ENCODE measurements around the gene CLTC. TPM values are rescaled to one million over a fixed set of nuclear protein-coding genes. Genes with fewer than 3 reads are reported as not detected.
A peak's percentile ranks its signal among the peaks of the same experiment; 100 is the strongest.

CLTC gene
- total and polyA plus RNA-seq, 2 donors (not counting 1 experiment from before 2014, with no cell fraction given) = 25.9 to 114 TPM

GRCh38 chr17:59671386-59671785, 51.7 kb downstream of the CLTC start:
- intact Hi-C loops (cut with micrococcal nuclease) = no loop called here
- H3K79me2 ChIP-seq (ENCODE audit: control insufficient read depth, insufficient read depth, low read length) = peaks cover 31% of the 10 kb centered on the region
- H3K4me3 Mint-ChIP-seq = no peak overlapping the region
- H2AFZ ChIP-seq (ENCODE audit: insufficient read depth, low read depth, low read length, poor library complexity, severe bottlenecking) = no peak overlapping the region
- no peaks in the 10 kb centered on the region for H3K27me3 Mint-ChIP-seq
- no peaks in the 10 kb centered on the region for H4K20me1 ChIP-seq (ENCODE audit: control insufficient read depth, insufficient read depth, low read length, poor library complexity, severe bottlenecking)
- ATAC-seq (ENCODE audit: low read depth) (no peak), DNase-seq (no peak)
- CTCF ChIA-PET = interaction anchor here (0.7 to 1.1 kb wide), 3 partner anchors 52 to 253 kb away, joined by 3 to 4 read pairs (median 3); partner anchors contain the start of gene CLTC
- TF ChIP-seq EZH2 (IDR thresholded peaks at IDR 0.05; ENCODE audit: borderline replicate concordance, insufficient read depth, low read depth, low read length, poor library complexity, severe bottlenecking) (no peak), CTCF (IDR thresholded peaks at IDR 0.05) (no peak)
- H3K4me2 ChIP-seq (replicated peaks; ENCODE audit: low read depth, low read length, poor library complexity, severe bottlenecking) = no peak overlapping the region
- H3K9me3 Mint-ChIP-seq (ENCODE audit: insufficient read depth) = no peaks in the 10 kb centered on the region
- WGBS (ENCODE audit: insufficient coverage) = no CpG with 5 or more reads among the region's 1 CpG
- H3K4me1 ChIP-seq (ENCODE audit: control insufficient read depth in 2 of 2, insufficient read depth in 2 of 2, low read length in 2 of 2) = peaks cover 47 to 54% of the 10 kb centered on the region in 2 donors
- H3K4me1 Mint-ChIP-seq = peaks cover 69% of the 10 kb centered on the region
- no peaks in the 10 kb centered on the region for H3K27me3 ChIP-seq (replicated peaks in 1 of 4; ENCODE audit: control extremely low read depth in 1 of 4, control insufficient read depth in 3 of 4, insufficient read depth in 4 of 4, low read length in 3 of 4)
- peaks cover under 1 to 48% of the 10 kb centered on the region in 2 experiments for H3K36me3 ChIP-seq (replicated peaks in 1 of 2; ENCODE audit: control extremely low read depth in 1 of 2, control insufficient read depth in 1 of 2, extremely low read depth in 1 of 2, insufficient read depth in 2 of 2, low read length in 1 of 2)
- H3K27ac Mint-ChIP-seq = peak overlapping the region; percentile 62
- peak overlapping the region in 1 of 2 donors; percentile 63 for H3K27ac ChIP-seq (ENCODE audit: low read length in 2 of 2)
- no peak overlapping the region for H3K4me3 ChIP-seq (ENCODE audit: control extremely low read depth in 1 of 5, extremely low read depth in 1 of 5, insufficient read depth in 1 of 5, low read depth in 2 of 5, low read length in 4 of 5)
- no peak overlapping the region for H3K9ac ChIP-seq (ENCODE audit: low read length)
- POLR2A ChIA-PET = interaction anchor here (1.1 kb wide), 1 partner anchor 19 kb away, joined by 4 read pairs; no protein-coding TSS in a partner anchor
- H3K9me3 ChIP-seq (ENCODE audit: control extremely low read depth in 1 of 3, control insufficient read depth in 2 of 3, insufficient read depth in 1 of 3, low read length in 2 of 3) = no peaks in the 10 kb centered on the region

DNA sequence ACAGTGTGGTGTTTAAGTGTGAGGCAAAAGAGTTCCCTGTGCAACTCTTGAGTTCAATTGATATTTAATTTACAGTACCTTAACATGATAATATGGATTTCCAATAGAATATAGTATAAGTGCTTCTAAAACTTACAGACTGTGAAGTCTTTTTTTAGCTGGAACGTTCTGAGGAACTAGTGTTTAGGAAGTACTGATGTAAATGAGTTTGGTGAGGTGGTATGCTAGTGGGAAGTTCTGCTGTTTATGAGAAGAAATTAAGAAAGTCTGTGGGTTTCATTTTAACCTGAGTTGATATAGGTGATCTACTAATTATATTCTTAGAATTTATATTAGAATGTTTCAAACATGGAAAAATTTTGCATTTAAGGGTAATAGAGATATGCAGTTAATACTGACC, 55.5 kb downstream of the CLTC start:
- Mint-ChIP-seq H3K9me3 (ENCODE audit: insufficient read depth) (no peaks in the 10 kb centered on the region), H3K27me3 (no peaks in the 10 kb centered on the region), H3K27ac (peak overlapping the region; percentile 67), H3K4me3 (peak overlapping the region; percentile 44), H3K4me1 (peaks cover 43% of the 10 kb centered on the region)
- Histone ChIP-seq H3K36me3 (replicated peaks in 1 of 2; ENCODE audit: control extremely low read depth in 1 of 2, control insufficient read depth in 1 of 2, extremely low read depth in 1 of 2, insufficient read depth in 2 of 2, low read length in 1 of 2) (peaks cover 0 to 64% of the 10 kb centered on the region in 2 experiments), H3K79me2 (ENCODE audit: control insufficient read depth, insufficient read depth, low read length) (peaks cover 42% of the 10 kb centered on the region), H3K4me2 (replicated peaks; ENCODE audit: low read depth, low read length, poor library complexity, severe bottlenecking) (peak overlapping the region; percentile 49), H3K27ac (ENCODE audit: low read length in 2 of 2) (peak overlapping the region in 1 of 2 donors; percentile 80), H3K27me3 (replicated peaks in 1 of 4; ENCODE audit: control extremely low read depth in 1 of 4, control insufficient read depth in 3 of 4, insufficient read depth in 4 of 4, low read length in 3 of 4) (no peaks in the 10 kb centered on the region), H2AFZ (ENCODE audit: insufficient read depth, low read depth, low read length, poor library complexity, severe bottlenecking) (no peak overlapping the region), H3K4me1 (ENCODE audit: control insufficient read depth in 2 of 2, insufficient read depth in 2 of 2, low read length in 2 of 2) (peaks cover 29 to 31% of the 10 kb centered on the region in 2 donors), H3K9ac (ENCODE audit: low read length) (peak overlapping the region; percentile 35), H3K9me3 (ENCODE audit: control extremely low read depth in 1 of 3, control insufficient read depth in 2 of 3, insufficient read depth in 1 of 3, low read length in 2 of 3) (no peaks in the 10 kb centered on the region), H4K20me1 (ENCODE audit: control insufficient read depth, insufficient read depth, low read length, poor library complexity, severe bottlenecking) (no peaks in the 10 kb centered on the region), H3K4me3 (ENCODE audit: control extremely low read depth in 1 of 5, extremely low read depth in 1 of 5, insufficient read depth in 1 of 5, low read depth in 2 of 5, low read length in 4 of 5) (peak overlapping the region in 1 of 5 experiments; percentile 20)
- ATAC-seq (ENCODE audit: low read depth) (no peak), DNase-seq (peak; percentile 21)
- ChIA-PET POLR2A (no interaction called here), CTCF (interaction anchor here (0.6 to 1.2 kb wide), 6 partner anchors 8 to 365 kb away, joined by 3 to 4 read pairs (median 3); no protein-coding TSS in a partner anchor)
- TF ChIP-seq CTCF (IDR thresholded peaks at IDR 0.05) = no peak
- TF ChIP-seq EZH2 (IDR thresholded peaks at IDR 0.05; ENCODE audit: borderline replicate concordance, insufficient read depth, low read depth, low read length, poor library complexity, severe bottlenecking) = no peak
- intact Hi-C loops (cut with micrococcal nuclease) = no loop called here
- WGBS (ENCODE audit: insufficient coverage) = 0% methylated on average over 1 of the region's 1 CpG
